ENCODE measurements around the gene MOGAT1. TPM values are rescaled to one million over a fixed set of nuclear protein-coding genes. Genes with fewer than 3 reads are reported as not detected.

The MOGAT1 gene
- not detected in 2 replicates for total RNA-seq

GRCh38 chr2:222671259-222672067, at the start of gene MOGAT1:
MOGAT1 (plus strand) TSS chr2:222671658; CDS start chr2:222671786, 128 bp downstream.

GRCh38 chr2:222655787-222656525, 15.5 kb upstream of the MOGAT1 start, which contains the start of gene FARSB:
FARSB (minus strand) TSS chr2:222656092; CDS start chr2:222656073, 19 bp downstream.

Other genes with a start within 250 kb of the MOGAT1 start
- gene SGPP2, start 247.1 kb upstream of the MOGAT1 start, total RNA-seq, result not detected in 2 replicates
- gene FARSB, start 15.6 kb upstream of the MOGAT1 start, total RNA-seq, result 10.7 and 23.4 TPM in 2 replicates
- gene ACSL3, start 189.4 kb downstream of the MOGAT1 start, total RNA-seq, result 215 and 222 TPM in 2 replicates